Cerebellar nuclear complex (tissue), 1 donor: ENCODE measurements around the gene PPP3CA.

Experiments used
- DNase-seq, 2 experiments: peaks; one replicate each; lab custom pipeline; 2025; lab: John Stamatoyannopoulos, UW

PPP3CA gene

GRCh38 chr4:101288365-101289145, 58.8 kb downstream of the PPP3CA start:
- DNase-seq, result no peak

- no peak for DNase-seq
Measured at GRCh38 chr4:101287324-101287723, 60.0 kb downstream of the PPP3CA start.

GRCh38 chr4:101286663-101287062, 60.7 kb downstream of the PPP3CA start:
- DNase-seq, result no peak

GRCh38 chr4:101285985-101286384, 61.3 kb downstream of the PPP3CA start:
- DNase-seq, result no peak

- DNase-seq, result no peak
Measured at GRCh38 chr4:101284546-101284945, 62.8 kb downstream of the PPP3CA start.

- DNase-seq, result no peak
Measured at GRCh38 chr4:101283434-101283833, 63.9 kb downstream of the PPP3CA start.

- DNase-seq, result no peak
Measured at GRCh38 chr4:101282076-101282844, 65.1 kb downstream of the PPP3CA start.

- no peak for DNase-seq
Measured at GRCh38 chr4:101280866-101281600, 66.3 kb downstream of the PPP3CA start.

GRCh38 chr4:101279377-101279871, 67.9 kb downstream of the PPP3CA start:
- DNase-seq, result no peak

- DNase-seq, result no peak
Measured at GRCh38 chr4:101277671-101278070, 69.7 kb downstream of the PPP3CA start.

GRCh38 chr4:101276661-101277060, 70.7 kb downstream of the PPP3CA start:
- no peak for DNase-seq

GRCh38 chr4:101274888-101275752, 72.2 kb downstream of the PPP3CA start:
- DNase-seq, result no peak

GRCh38 chr4:101271516-101271915, 75.8 kb downstream of the PPP3CA start:
- no peak for DNase-seq

- DNase-seq, result no peak
Measured at GRCh38 chr4:101269682-101270081, 77.6 kb downstream of the PPP3CA start.

- no peak for DNase-seq
Measured at GRCh38 chr4:101265816-101266172, 81.5 kb downstream of the PPP3CA start.

- DNase-seq, result no peak
Measured at GRCh38 chr4:101264993-101265815, 82.1 kb downstream of the PPP3CA start.

- no peak for DNase-seq
Measured at GRCh38 chr4:101264512-101264911, 82.8 kb downstream of the PPP3CA start.

GRCh38 chr4:101262683-101263082, 84.6 kb downstream of the PPP3CA start:
- no peak for DNase-seq

GRCh38 chr4:101259876-101260275, 87.5 kb downstream of the PPP3CA start:
- DNase-seq, result no peak

- DNase-seq, result no peak
Measured at GRCh38 chr4:101258883-101259282, 88.4 kb downstream of the PPP3CA start.

GRCh38 chr4:101256222-101256621, 91.1 kb downstream of the PPP3CA start:
- DNase-seq, result no peak
